Measurements from ENCODE around the gene CLP1.
"Not testable (repeated sequence)": the region's sequence is repeated elsewhere in the genome, so short reads cannot be mapped to it uniquely, and the experiment has no call there.

CLP1 gene

GRCh38 chr11:57659669-57660068, 2.1 kb downstream of the CLP1 start:
- no peak for DNase-seq (ENCODE audit: low read depth in 3 of 3, low spot score in 1 of 3)

GRCh38 chr11:57662893-57663292, 5.3 kb downstream of the CLP1 start:
- DNase-seq (ENCODE audit: low read depth in 3 of 3, low spot score in 1 of 3), result no peak

GRCh38 chr11:57663975-57664374, 6.4 kb downstream of the CLP1 start:
- DNase-seq (ENCODE audit: low read depth in 3 of 3, low spot score in 1 of 3), result no peak

GRCh38 chr11:57667117-57667735, 9.7 kb downstream of the CLP1 start:
- peak; percentile 68 to 92 (median 87) for DNase-seq (ENCODE audit: low read depth in 3 of 3, low spot score in 1 of 3)

- DNase-seq (ENCODE audit: low read depth in 3 of 3, low spot score in 1 of 3), result peak; percentile 97 to 99 (median 98)
These were observed 10.3 kb downstream of the CLP1 start, which contains the start of gene ZDHHC5 for GRCh38 chr11:57667736-57668433. ZDHHC5 (plus strand) TSS chr11:57668114; CDS start chr11:57673091, 4,977 bp downstream.

GRCh38 chr11:57668434-57668782, 10.8 kb downstream of the CLP1 start:
- peak in 1 of 3 donors; percentile 11 for DNase-seq (ENCODE audit: low read depth in 3 of 3, low spot score in 1 of 3)

- no peak for DNase-seq (ENCODE audit: low read depth in 3 of 3, low spot score in 1 of 3)
These were observed 16.7 kb downstream of the CLP1 start for GRCh38 chr11:57674251-57674650.

GRCh38 chr11:57675176-57675941, 17.8 kb downstream of the CLP1 start:
- DNase-seq (ENCODE audit: low read depth in 3 of 3, low spot score in 1 of 3), result no peak

GRCh38 chr11:57679396-57679795, 21.8 kb downstream of the CLP1 start:
- DNase-seq (ENCODE audit: low read depth in 3 of 3, low spot score in 1 of 3), result no peak

GRCh38 chr11:57680552-57680874, 23.0 kb downstream of the CLP1 start:
- no peak for DNase-seq (ENCODE audit: low read depth in 3 of 3, low spot score in 1 of 3)

GRCh38 chr11:57681168-57681567, 23.6 kb downstream of the CLP1 start:
- DNase-seq (ENCODE audit: low read depth in 3 of 3, low spot score in 1 of 3), result no peak

- DNase-seq (ENCODE audit: low read depth in 3 of 3, low spot score in 1 of 3), result not testable (repeated sequence)
These were observed 32.9 kb downstream of the CLP1 start for GRCh38 chr11:57690474-57690873.

- DNase-seq (ENCODE audit: low read depth in 3 of 3, low spot score in 1 of 3), result no peak
These were observed 41.3 kb downstream of the CLP1 start for GRCh38 chr11:57698843-57699365.

- DNase-seq (ENCODE audit: low read depth in 3 of 3, low spot score in 1 of 3), result no peak
These were observed 42.3 kb downstream of the CLP1 start for GRCh38 chr11:57699813-57700212.

GRCh38 chr11:57700425-57700824, 42.9 kb downstream of the CLP1 start:
- no peak for DNase-seq (ENCODE audit: low read depth in 3 of 3, low spot score in 1 of 3)

- no peak for DNase-seq (ENCODE audit: low read depth in 3 of 3, low spot score in 1 of 3)
These were observed 45.8 kb downstream of the CLP1 start for GRCh38 chr11:57703341-57703740.

GRCh38 chr11:57704932-57705331, 47.4 kb downstream of the CLP1 start:
- no peak for DNase-seq (ENCODE audit: low read depth in 3 of 3, low spot score in 1 of 3)

GRCh38 chr11:57705432-57705831, 47.9 kb downstream of the CLP1 start:
- not testable (repeated sequence) for DNase-seq (ENCODE audit: low read depth in 3 of 3, low spot score in 1 of 3)

- no peak for DNase-seq (ENCODE audit: low read depth in 3 of 3, low spot score in 1 of 3)
These were observed 52.3 kb downstream of the CLP1 start for GRCh38 chr11:57709802-57710367.
